Stimulated activated CD8-positive, alpha-beta memory T cell treated with anti-CD3 and anti-CD28 coated beads, Interleukin-2, amount 100 ng/mL, for 48 hours (primary cell): ENCODE results near the gene ITPK1.
A peak's percentile ranks its signal among the peaks of the same experiment; 100 is the strongest.
"Not testable (repeated sequence)": the region's sequence is repeated elsewhere in the genome, so short reads cannot be mapped to it uniquely, and the experiment has no call there.

Source experiments
- DNase-seq, 2 donors: peaks; one replicate each; pipeline ENCODE4 v3.0.0-alpha.2; 2020; ENCODE audit warnings: low read depth in 2 of 2

The ITPK1 gene

DNA sequence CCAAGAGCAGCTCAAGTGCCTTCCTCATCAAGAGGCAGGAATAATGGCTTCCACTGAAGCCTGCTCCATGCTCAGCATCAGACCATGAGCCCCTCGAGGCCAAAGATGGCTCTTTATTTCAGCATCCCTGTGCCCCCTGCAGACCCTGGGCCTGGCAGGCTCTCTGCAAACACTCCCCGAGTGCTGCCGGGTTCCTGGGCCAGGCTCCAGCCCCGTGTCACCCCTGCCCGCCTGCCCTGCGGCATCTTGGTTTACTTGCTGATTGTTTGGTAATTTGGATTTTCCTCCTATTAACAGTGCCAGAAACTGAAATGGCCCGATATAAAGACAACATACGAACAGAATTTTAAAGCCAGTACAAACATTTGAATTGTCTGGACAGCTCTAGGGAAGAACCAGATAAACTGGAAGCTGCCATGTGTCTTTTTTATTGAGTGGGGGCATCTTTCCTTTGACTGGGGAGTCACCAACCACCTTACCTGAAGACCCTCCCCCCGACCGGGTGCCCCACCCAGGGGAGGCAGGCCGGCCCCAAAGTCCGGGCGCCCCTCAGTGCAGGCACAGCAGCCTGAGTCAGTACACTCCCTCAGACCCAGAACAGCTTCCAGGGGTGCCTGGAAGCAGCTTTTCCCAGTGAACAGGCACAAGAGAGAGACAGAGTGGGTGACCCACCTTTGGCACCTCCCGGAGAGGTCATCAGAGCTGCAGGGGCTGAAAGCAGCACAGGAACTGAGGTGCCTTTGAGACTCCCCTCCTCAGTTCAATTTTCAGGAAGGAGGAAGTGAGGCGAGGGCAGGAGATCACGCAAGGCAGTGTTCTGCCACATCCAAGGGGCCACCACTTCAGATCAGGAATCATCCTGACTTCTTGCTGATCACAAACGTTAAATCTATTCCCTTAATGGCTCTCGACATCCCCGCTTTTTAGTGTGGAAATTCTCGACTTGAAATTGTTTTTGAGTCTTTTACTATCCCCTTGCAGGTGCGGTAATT, 30.6 kb downstream of the ITPK1 start:
- no peak for DNase-seq

DNA sequence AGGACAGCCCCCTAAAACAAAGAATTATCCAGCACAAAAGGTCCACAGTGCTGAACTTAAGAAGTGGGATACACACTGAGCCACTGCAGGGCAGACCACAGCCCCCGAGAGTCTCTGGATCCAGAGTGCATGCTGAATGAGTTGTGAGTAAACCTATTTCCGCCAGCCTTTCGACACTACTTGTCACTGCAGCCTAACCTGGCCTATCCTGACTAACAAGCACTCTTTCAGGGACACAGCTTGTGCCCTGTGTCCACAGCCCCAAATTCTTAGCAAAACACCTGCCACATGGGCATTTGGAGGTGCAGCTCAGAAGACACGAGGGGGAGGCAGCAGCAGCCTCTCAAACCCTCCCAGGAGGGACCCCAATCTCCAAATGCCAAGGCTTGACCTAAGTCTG, 31.3 kb downstream of the ITPK1 start:
- DNase-seq, result no peak

DNA sequence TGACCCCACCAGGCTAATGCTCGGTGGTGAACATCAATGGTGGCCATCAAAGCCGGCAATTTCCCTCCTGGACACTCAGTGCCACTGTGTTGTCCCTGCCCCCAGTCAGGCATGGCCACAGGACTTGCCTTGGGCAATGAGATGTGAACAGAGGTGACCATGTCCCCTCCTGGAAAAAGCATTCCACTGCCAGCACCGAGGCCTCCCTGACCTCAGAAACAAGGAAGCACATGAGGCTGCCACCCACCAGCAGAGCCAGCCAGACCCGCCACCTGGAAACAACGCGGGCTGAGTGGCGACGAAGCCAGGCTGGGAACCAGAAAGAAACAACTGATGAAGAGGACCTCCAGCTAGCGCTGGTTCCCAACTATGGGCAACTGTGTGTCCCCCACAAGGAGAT, 31.8 kb downstream of the ITPK1 start:
- no peak for DNase-seq

DNA sequence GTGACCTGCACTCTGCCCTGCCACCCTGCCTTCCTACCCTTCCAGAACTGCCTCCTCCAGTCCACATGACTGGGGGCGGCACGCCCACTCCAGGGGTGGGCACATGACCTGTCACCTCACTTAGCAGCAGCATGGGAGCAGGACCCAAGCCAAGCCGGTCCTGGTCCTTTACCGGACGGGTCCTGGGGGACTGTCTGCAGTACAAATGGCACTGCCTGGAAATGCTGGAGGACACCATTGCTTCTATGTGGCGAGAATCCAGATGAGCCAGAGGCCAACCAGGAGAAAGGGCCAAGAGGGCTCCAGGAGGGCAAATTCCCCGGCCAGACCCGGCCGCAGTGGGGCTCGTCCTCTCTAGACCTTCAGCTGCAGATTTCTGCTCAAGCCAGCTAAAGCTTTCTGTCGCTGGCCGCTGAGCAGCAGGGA, 33.1 kb downstream of the ITPK1 start:
- DNase-seq, result no peak

DNA sequence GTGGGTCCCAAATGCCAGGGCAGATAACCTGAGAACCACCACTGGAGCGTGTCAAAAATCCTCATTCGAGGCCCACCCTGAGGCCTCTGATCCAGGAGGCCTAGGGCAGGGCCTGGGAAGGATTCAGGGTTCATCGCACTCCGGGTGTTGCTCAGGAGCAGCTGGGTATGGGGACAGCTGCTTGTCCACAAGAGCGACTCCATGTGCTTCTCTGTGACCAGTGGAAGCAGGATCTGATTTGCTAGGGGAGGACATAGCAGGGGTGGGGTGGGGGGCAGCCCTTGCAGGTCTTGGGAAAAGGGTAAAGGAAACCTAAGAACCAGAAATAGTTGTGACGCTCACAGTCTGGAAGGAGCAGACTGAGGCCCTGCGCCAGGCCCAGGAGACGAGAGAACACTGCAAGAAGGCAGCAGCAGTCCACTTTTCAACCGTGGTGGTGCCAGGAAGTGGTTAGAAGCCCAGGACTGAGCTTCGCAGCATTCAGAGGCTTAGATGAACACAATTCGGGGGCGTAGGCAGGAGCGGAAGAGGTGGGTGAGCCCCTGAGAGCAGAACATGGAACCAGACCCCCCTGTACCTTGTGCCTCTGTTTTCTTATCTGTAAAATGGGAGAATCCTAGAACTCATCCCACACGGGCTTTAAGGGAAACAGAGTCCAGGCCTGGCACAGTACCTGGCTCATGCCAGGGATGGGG, 33.7 kb downstream of the ITPK1 start:
- peak; percentile 47 to 50 for DNase-seq

DNA sequence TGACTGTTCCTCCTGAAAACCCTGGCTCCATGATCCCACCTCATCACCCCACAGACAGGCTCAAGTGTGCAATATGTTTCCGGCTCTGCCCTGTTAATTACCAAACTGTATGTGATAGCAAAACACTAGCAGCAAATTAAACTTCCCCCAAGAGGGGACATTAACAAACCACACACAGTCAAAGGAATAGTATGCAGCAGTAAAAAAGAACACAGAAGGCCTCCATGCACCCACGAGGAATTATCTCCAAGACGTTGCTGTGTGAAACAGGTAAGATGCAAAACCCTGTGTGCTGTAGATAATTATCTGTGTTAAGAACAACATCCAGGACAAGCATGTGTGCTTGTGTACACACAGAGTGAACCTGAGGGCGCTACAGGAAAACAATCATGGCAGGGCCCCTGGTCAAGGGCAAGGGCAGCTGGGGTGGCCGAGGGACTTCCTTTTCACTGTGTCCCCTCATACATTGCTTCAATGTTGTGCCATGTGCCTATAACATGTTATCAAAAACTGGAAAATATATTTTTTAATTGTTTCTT, 35.8 kb downstream of the ITPK1 start:
- DNase-seq, result no peak

DNA sequence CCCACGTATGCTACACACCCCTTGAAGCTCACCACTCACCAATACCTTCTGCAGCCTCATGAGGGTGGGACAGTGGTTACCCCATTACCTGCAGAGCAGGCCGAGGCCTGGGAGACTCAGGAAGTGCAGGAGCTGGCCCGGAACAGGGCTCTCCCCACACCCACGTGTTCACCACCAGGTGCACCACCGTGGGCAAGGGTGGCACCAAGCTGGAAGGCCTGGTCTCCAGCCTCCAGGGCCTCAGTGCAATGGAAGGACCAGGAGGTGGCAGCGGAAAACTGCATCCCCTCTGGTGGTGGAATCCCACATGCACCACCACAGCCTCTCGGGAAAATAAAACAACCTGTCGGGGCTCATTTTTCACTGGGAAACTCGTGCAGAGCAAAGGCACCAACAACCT, 36.4 kb downstream of the ITPK1 start:
- no peak for DNase-seq

DNA sequence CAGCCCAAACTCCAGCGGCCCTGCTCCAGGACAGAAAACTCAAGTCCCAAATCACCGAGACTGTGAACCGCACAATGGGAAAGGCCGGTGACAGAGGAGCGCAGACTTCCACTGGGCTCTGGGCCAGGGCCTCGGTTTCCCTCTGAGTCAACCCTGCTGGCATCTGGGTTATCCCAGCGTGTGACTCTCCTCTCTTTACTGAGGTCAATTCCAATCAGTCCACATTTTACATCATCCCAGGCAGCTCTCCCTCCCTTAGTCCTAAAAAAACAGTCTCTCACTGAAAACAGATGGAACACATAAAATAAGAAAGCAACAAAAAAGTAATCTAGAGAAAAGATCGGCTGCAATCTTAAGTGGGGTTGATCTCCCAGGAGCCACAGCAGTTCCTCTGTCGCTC, 36.9 kb downstream of the ITPK1 start:
- DNase-seq, result no peak

DNA sequence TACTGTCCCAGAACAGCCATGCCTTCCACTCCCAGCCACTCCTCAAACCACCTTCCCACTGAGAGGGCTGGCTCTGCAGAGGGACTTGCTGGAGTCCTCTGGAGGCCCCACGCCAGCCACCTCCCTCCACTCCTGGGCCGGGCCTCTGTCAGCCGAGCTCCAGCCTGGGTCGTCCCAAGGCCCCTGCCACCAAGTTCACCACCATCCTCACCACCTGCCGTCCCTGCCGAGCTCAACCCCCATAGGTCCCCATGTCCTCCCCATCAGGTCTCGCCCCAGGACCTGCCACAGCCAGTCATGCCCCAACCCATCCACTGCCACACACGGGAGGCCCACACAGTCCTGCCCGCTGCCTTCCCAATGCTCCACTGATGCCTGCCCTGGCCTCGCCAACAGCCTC, 39.0 kb downstream of the ITPK1 start:
- no peak for DNase-seq

DNA sequence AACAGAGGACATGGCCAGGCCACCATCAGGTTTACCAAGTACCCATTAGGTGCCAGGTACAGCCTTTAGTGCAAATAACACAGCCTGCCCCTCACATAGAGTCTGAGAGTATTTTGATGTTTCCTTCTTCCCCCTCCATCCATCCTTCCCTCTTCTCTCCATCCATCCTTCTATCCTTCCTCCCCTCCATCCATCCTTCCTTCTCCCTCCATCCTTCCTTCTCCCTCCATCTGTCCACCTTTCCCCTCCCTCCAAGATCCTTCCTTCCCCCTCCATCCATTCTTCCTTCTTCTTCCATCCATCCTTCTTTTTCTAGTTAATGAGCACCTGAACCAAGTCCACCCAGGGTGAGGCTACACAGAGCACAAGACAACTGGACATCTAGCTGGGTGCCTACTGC, 39.8 kb downstream of the ITPK1 start:
- DNase-seq, result no peak

DNA sequence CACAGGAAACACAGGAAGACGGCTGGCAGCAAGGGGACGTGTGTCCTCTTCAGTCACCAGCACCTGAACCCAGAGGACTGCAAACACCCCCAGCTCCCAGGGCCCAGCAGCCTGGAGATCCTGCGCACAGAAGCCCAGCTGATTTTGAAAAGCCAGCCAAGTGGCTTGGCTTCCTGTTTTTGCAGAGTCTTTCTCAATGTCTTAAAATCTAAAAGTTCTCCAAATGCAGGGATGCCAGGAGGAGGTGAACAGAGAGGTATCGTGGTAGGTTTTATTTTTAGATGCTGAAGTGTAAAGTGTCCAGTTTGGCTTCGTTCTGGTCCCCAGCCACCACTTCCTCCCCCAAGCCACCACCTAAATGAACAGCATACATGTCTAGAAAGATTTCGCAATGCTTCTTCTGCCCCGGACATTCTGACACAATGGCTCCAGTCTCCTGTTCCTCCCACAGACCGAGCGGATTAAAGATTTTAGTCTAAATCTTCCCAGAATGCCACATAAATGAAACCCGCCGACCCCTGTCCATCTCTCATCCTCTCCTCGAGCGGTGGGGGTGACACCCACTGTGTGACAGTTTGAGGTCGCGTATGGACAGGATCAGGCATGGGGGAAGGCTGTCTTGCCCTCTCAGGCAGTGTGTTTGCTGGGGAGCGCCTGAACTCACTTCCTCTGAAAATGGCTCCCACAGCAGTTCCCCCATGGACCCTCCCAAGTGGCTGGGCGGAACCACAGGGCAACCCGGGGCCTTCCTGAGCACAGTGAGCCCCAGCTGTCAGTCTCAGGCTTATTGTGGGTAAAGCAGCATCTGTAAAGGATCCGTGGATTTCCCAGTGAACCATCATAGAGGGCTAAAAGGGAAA, 41.6 kb downstream of the ITPK1 start:
- DNase-seq, result no peak

DNA sequence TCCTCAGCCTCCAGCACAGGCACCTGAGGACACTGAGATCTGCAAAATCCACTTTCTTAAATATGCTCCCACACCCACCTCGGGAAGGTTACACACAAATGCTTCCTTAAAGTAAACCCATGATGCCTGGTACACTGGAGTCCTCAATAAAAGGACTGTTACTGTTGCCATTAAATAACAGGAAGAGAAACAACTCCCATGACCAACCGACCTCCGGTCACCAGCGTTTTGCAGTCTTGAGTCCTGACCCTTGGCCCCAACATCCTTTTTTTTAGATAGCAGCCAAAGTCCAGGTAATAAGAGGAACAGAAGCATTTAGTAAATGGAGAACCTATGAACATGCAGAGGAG, 42.4 kb downstream of the ITPK1 start:
- DNase-seq, result no peak

DNA sequence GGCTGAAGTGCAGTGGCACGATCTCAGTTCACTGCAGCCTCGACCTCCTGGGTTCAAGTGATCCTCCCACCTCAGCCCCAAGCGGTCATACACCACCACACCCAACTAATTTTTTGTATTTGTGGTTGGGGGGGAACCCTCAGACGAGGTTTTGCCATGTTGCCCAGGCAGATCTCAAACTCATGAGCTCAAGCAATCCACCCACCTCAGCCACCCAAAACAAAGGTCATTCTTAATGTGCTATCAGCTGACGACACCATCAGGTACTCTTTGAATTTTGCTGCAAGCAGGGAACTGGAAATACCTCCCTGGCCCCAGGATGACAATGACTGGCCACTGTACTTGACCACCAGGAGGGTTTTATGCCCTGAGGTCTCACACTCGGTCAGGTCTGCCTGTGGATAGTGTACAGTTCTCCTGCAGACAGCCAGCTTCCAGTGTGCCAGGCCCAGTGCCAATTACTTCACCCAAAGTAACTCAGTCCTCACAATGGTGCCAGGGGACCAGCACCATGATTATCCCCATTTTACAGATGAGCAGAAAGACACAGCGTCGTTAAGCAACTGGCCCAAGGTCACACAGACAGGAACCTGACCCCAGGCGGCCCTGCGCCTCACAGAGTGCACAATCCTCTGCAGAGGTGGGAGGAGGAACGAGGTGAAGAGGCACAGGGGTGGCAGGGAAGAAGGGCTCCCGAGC, 42.9 kb downstream of the ITPK1 start:
- DNase-seq, result no peak

DNA sequence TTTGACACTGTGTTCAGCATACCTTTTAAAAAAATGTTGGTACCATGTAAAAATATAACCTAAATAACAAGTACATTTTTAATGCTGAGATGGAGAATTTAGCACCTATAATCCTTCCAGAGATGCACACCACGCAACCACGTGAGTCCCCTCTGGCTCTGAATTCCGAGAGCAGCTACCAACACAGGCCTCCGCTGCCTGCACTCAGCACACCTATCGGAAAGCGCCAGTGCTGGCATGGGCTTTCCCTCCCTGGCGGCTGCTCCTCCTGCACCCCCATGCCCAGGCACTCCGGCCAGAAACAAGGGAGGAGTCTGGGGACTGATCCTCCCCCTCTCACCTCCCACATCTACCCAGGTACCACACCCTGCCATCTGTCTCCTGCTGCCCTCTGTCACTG, 47.0 kb downstream of the ITPK1 start:
- DNase-seq, result no peak

DNA sequence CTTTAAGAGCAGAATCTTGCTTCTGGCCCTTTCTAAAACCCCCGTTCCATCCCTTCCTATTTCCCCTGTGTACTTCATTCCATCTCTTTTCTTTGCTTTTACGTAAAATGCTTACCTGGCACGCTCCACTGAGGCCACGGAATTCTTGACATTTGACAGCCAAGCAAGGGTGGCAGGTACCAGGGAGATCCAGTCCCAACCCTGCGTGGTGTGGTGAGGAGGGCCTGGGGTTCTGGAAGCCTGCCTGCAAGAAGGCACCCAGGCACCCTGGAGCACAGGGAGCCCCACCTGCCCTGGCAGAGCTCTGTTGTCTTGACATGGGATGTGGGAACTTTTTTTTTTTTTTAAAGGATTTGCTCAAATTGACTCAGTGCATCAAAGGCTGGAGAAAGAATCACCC, 48.6 kb downstream of the ITPK1 start:
- DNase-seq, result no peak

DNA sequence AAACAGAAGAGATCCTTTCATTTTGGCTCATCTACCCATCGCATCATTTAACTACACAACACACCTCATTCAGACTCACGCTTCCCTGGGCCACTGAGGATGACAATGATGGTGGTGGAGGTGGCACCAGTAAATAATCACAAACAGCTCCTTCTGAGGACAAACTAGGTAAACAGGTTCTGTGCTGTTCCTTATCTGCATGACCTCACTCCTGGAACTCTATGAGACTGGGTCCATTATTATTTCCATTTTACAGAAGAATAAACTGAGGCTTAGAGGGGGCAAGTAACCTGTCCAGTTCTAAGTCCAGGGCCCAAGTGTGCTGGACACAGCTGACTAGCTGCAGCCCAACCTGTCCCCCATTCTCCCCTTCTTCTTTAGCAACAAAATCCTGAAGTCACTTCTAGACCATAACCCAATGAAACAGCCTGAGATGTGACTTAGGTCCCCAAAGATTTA, 50.4 kb downstream of the ITPK1 start:
- DNase-seq, result no peak

DNA sequence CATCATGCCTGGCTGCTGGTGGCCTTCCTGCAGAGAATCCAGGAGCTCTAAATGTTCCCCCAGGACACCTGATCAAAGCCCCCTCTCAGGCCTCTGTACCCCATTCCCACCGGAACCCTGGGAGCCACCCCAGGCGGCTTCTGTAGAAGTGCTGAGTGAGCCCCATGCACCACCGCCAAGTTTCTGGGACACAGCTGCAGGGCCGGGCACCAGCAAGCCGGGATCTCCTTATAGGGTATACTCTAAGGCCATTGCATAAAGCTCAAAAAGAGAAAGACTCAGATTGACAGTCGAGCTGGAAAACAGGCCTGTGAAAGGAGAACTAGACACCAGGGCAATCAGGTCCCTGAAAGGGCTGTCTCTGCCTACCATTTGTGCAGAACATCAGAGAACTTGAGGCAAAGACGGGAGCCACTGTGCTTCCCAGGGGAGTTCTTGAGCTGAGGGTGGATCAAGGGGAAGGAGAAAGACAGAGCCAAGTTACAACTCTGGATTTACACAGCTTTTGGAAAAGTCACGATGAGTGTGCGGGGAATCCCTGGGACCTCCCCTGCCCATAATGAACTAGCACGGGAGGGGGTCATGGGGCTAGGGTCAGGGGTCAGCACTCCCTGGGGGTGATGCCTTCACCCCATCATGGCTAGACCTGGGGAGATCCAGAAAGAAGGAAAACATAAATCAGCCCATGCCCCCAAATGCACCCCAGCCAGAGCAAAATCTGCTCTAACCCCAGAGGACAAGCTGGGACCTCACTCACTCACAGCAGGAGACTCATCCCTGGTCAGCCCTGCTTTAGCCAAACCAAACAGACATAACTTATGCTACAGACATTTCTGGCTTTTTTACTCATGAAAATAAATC, 51.1 kb downstream of the ITPK1 start:
- DNase-seq, result no peak

DNA sequence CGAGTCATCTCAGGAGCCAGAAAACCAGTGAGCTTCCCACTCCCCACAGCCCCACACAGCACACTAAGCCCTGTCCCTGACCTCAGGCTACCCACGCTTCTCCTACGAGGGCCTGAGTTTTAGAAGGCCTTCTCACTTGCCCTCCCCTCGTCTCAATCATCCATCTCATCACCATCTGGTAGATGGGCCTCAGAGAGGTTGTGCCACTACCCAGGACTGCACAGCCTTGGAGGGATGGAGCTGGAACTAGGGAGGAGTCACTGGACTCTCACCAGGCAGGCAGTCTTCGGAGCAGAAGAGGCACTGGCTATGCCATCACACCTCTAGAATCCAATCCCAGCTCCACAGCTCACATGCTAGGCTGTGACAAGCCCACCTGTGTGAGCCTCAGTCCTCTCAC, 52.3 kb downstream of the ITPK1 start:
- no peak for DNase-seq

DNA sequence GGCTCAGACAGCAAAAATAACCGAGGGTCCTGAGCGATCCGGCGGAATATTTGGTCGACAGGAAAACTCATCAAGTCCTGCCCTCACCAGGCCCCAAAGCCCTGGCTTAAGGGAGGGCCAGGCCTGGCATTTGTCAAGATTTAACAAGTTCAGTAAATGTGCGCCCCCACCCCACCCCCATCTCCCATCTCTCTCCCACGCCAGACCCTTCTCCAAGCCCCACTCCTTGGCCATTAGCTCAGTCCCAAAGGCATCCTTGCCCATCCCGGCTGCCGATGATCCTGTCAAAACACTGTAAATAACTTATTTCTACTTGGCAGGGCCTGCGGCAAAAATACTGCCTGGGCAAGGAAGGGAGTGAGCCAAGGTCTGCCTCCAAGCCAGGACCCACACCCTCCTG, 52.8 kb downstream of the ITPK1 start:
- no peak for DNase-seq

DNA sequence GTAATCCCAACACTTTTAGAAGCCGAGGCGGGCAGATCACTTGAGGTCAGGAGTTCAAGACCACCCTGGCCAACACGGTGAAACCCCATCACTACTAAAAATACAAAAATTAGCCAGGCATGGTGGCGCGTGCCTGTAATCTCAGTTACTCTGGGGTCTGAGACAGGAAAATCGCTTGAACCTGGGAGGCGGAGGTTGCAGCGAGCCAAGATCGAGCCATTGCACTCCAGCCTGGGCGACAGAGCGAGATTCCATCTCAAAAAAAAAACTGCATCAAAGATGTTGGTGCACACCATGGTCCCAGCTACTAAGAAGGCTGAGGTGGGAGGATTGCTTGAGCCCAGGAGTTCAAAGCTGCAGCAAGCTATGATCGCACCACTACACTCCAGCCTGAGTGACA, 53.7 kb downstream of the ITPK1 start:
- DNase-seq, result not testable (repeated sequence)
